ENCODE measurements around the gene STXBP5.

The STXBP5 gene

DNA sequence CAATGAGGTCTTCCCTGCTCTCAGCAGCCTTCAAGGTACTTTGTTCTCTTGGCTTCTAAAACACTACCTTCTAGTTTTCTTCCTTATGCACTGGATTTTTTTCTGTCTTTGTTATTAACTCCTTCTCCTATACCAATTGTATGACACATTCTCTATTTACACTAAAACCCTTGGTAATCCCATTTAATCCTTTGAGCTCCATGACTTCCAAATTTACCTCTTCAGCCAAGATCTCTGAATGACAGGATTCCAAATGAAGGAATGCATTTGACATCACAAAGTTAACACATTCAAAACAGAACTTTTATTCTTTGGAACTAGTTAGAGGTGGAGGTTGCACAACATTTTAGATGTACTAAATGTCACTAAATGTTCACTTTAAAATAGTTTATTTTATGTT lies 217.7 kb downstream of the STXBP5 start:
- no peak for DNase-seq (ENCODE audit: extremely low spot score)
- ChIA-PET CTCF (no interaction called here), POLR2A (no interaction called here)
- TF ChIP-seq, protein P1, sequence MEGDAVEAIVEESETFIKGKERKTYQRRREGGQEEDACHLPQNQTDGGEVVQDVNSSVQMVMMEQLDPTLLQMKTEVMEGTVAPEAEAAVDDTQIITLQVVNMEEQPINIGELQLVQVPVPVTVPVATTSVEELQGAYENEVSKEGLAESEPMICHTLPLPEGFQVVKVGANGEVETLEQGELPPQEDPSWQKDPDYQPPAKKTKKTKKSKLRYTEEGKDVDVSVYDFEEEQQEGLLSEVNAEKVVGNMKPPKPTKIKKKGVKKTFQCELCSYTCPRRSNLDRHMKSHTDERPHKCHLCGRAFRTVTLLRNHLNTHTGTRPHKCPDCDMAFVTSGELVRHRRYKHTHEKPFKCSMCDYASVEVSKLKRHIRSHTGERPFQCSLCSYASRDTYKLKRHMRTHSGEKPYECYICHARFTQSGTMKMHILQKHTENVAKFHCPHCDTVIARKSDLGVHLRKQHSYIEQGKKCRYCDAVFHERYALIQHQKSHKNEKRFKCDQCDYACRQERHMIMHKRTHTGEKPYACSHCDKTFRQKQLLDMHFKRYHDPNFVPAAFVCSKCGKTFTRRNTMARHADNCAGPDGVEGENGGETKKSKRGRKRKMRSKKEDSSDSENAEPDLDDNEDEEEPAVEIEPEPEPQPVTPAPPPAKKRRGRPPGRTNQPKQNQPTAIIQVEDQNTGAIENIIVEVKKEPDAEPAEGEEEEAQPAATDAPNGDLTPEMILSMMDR (IDR thresholded peaks at IDR 0.05; ENCODE audit: control extremely low read depth, extremely low read depth, low read depth, missing control alignments): no peak

DNA sequence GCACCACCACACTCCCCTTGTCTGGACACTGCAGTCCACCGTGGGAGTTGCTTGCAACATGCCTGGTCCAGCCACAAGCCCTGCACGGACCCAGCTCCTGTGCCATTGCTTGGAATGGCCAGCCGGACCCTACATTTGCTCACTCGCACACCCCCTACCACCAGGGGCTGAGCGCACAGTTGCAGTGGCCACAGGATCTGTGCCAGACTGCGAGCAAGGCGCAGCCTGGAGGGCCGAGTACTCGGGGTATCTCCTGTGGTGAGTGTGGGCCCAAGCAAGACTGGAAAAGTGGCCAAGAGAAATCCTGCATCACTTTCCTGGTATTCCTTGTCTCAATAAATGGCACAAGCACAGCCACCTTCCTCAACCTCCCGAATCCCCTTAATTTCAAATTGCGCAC lies 218.9 kb downstream of the STXBP5 start:
- TF ChIP-seq, protein P1 (IDR thresholded peaks at IDR 0.05; ENCODE audit: control extremely low read depth, extremely low read depth, low read depth, missing control alignments): no peak
- CTCF ChIA-PET: no interaction called here
- POLR2A ChIA-PET: no interaction called here
- DNase-seq (ENCODE audit: extremely low spot score): no peak

DNA sequence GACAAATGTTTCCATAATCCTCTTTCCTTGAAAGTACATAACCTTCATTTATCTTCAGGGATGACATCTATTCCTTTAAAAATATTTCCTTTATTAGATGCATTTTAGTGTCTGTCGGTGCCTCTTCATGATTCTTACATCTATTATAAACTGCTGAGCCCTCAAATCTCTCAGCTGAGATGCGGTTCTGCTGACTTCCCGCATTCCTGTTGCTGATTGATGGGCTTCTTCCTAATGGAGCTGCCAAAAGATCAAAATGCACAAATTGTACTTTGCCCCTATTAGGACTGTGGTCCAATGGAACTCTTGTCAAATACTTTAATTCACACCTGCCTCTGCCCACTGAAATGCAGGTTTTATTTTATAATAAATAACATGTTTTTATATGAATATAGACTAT lies 225.6 kb downstream of the STXBP5 start:
- TF ChIP-seq, protein P1 (IDR thresholded peaks at IDR 0.05; ENCODE audit: control extremely low read depth, extremely low read depth, low read depth, missing control alignments): no peak
- no peak for DNase-seq (ENCODE audit: extremely low spot score)
- ChIA-PET CTCF (interaction anchor here (0.9 kb wide), 1 partner anchor 11 kb away, joined by 3 read pairs; no protein-coding TSS in a partner anchor), POLR2A (no interaction called here)

DNA sequence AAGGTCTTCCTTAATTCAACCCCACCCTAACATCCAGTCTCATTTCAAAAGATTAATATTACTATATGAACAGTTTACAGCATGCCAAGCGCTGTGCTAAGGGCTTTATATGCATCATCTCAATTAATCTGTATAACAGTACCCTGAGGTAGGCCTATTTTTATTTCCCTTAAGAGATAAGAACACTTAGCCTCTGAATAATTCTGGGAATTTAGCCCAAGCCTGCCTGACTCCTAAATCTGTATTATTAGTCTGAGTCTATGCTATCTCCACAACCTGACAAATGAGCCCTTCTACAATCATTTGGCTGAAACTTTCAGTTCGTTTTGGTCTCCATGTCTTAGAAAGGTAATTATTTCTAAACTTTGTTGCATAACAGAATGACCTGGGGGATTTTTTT lies 226.6 kb downstream of the STXBP5 start:
- TF ChIP-seq, protein P1 (IDR thresholded peaks at IDR 0.05; ENCODE audit: control extremely low read depth, extremely low read depth, low read depth, missing control alignments): no peak
- POLR2A ChIA-PET: no interaction called here
- DNase-seq (ENCODE audit: extremely low spot score): no peak
- CTCF ChIA-PET: interaction anchor here (0.9 kb wide), 1 partner anchor 12 kb away, joined by 3 read pairs; no protein-coding TSS in a partner anchor

DNA sequence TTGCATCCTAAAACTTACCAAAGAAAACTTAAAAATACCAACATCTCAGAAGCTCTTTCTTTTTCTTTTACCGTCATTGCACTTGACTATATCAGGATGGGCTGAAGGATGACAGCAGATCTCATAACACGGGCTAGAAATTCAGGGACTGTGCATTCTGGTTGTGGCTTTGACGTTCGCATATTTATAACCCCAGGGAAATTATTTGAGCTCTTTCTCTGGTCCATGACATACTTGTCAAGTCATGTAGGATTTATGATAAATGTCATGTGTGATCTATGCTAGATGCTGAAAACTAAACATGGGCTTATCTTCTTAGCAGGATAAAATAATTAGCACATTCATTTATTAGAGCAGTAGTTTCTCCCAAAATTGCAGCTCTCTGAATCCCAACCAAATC lies 229.9 kb downstream of the STXBP5 start:
- TF ChIP-seq, protein P1 (IDR thresholded peaks at IDR 0.05; ENCODE audit: control extremely low read depth, extremely low read depth, low read depth, missing control alignments): no peak
- no peak for DNase-seq (ENCODE audit: extremely low spot score)
- ChIA-PET CTCF (no interaction called here), POLR2A (no interaction called here)

DNA sequence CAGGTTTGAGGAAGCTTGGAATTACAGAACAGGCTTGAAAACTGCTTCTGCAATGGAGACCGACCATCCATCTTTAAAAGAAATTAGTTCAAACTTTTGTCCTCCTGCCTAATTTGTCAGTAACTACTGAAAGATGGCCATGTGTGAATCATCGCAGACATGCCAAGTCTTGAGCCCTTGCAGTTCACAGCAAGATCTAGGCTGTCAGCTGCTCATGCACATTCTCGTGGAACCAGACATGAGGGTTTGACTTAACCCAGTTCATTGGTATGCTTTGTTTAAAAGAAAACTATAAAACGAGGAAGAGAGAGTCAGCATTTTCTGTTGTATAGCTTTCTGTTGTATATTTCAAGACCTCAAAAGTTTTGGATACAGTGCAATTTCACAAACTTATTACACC lies 230.3 kb downstream of the STXBP5 start:
- POLR2A ChIA-PET: no interaction called here

More for the DNA sequence above, 230.3 kb downstream of the STXBP5 start:
- CTCF ChIA-PET: no interaction called here
- DNase-seq (ENCODE audit: extremely low spot score): no peak
- TF ChIP-seq, protein P1 (IDR thresholded peaks at IDR 0.05; ENCODE audit: control extremely low read depth, extremely low read depth, low read depth, missing control alignments): no peak
